ENCODE measurements around the gene COMP.
"Not testable (repeated sequence)": the region's sequence is repeated elsewhere in the genome, so short reads cannot be mapped to it uniquely, and the experiment has no call there.

Gene COMP

DNA sequence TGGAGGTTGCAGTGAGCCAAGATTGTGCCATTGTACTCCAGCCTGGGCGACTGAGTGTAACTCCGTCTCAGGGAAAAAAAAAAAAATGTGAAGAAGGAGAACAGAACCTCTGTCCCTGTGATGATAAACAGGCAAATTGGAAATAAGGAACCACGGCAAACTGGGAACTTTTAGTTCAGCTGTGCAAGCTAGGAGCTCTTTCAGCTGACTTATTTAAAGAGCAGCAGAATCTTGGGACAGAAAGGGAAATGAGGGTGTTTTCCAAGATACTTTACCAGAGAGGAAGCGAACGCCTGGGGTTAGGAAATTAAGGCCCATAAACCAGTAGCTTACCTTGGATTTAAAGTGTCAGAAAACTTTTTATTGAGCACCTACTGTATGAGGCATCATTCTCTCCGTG, 37.7 kb upstream of the COMP start:
- H3K4me3 ChIP-seq (ENCODE audit: low read length): no peak overlapping the region
- TF ChIP-seq EZH2phosphoT487 (IDR thresholded peaks at IDR 0.05; ENCODE audit: borderline replicate concordance, low read length): no peak
- TF ChIP-seq, protein P1, sequence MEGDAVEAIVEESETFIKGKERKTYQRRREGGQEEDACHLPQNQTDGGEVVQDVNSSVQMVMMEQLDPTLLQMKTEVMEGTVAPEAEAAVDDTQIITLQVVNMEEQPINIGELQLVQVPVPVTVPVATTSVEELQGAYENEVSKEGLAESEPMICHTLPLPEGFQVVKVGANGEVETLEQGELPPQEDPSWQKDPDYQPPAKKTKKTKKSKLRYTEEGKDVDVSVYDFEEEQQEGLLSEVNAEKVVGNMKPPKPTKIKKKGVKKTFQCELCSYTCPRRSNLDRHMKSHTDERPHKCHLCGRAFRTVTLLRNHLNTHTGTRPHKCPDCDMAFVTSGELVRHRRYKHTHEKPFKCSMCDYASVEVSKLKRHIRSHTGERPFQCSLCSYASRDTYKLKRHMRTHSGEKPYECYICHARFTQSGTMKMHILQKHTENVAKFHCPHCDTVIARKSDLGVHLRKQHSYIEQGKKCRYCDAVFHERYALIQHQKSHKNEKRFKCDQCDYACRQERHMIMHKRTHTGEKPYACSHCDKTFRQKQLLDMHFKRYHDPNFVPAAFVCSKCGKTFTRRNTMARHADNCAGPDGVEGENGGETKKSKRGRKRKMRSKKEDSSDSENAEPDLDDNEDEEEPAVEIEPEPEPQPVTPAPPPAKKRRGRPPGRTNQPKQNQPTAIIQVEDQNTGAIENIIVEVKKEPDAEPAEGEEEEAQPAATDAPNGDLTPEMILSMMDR (IDR thresholded peaks at IDR 0.05; ENCODE audit: low read depth, low read length, poor library complexity, severe bottlenecking): no peak
- peaks cover 7% of the 10 kb centered on the region for H3K4me1 ChIP-seq (ENCODE audit: control insufficient read depth, low read length)
- H3K4me2 ChIP-seq (ENCODE audit: low read length): no peak overlapping the region
- H3K27ac ChIP-seq (ENCODE audit: low read depth, low read length): no peak overlapping the region
- H3K79me2 ChIP-seq (ENCODE audit: control insufficient read depth, low read length): peaks cover 24% of the 10 kb centered on the region
- H3K27me3 ChIP-seq (ENCODE audit: control insufficient read depth, low read length): 0 out of 2 replicates have a peak, but pooled peaks cover 2% of the 10 kb centered on the region
- H3F3A ChIP-seq (ENCODE audit: control insufficient read depth, insufficient read depth): no peaks in the 10 kb centered on the region
- peaks cover 9% of the 10 kb centered on the region for H4K20me1 ChIP-seq (ENCODE audit: control insufficient read depth, insufficient read depth, low read depth, low read length)
- peaks cover 17% of the 10 kb centered on the region for H3K9me3 ChIP-seq (ENCODE audit: control insufficient read depth, insufficient read depth, low read length)
- peaks cover 14% of the 10 kb centered on the region for H3K36me3 ChIP-seq (ENCODE audit: control insufficient read depth, low read length)
- H3K9me2 ChIP-seq (replicated peaks; ENCODE audit: control insufficient read depth, low read length): no peaks in the 10 kb centered on the region

DNA sequence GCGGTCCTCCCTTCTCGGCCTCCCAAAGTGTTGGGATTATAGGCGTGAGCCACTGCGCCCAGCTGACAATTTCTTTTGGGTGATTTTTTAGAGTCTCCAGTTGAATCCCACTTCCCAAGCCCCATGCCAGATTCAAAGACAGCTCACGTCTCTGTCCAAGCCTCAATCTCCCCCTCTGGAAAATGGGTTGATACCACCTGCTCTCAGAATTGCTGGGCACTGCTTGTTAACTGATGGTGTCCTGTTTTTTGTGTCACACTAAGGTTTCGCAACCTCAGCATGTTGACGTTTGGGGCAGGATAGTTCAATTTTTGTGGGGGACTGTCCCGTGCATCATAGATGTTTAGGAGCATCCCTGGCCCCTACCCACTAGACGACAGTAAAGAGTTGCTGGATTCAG, 26.5 kb upstream of the COMP start:
- Histone ChIP-seq H4K20me1 (ENCODE audit: control insufficient read depth, insufficient read depth, low read depth, low read length) (no peaks in the 10 kb centered on the region), H3K27ac (ENCODE audit: low read depth, low read length) (no peak overlapping the region), H3K4me1 (ENCODE audit: control insufficient read depth, low read length) (no peaks in the 10 kb centered on the region), H3K36me3 (ENCODE audit: control insufficient read depth, low read length) (no peaks in the 10 kb centered on the region), H3K4me3 (ENCODE audit: low read length) (no peak overlapping the region), H3K9me2 (replicated peaks; ENCODE audit: control insufficient read depth, low read length) (no peaks in the 10 kb centered on the region), H3K4me2 (ENCODE audit: low read length) (no peak overlapping the region), H3K27me3 (ENCODE audit: control insufficient read depth, low read length) (no peaks in the 10 kb centered on the region; the same call in 1 of the 2 replicates), H3K79me2 (ENCODE audit: control insufficient read depth, low read length) (no peaks in the 10 kb centered on the region), H3K9me3 (ENCODE audit: control insufficient read depth, insufficient read depth, low read length) (no peaks in the 10 kb centered on the region), H3F3A (ENCODE audit: control insufficient read depth, insufficient read depth) (no peaks in the 10 kb centered on the region)
- TF ChIP-seq EZH2phosphoT487 (IDR thresholded peaks at IDR 0.05; ENCODE audit: borderline replicate concordance, low read length): no peak
- TF ChIP-seq, protein P1 (IDR thresholded peaks at IDR 0.05; ENCODE audit: low read depth, low read length, poor library complexity, severe bottlenecking): no peak

DNA sequence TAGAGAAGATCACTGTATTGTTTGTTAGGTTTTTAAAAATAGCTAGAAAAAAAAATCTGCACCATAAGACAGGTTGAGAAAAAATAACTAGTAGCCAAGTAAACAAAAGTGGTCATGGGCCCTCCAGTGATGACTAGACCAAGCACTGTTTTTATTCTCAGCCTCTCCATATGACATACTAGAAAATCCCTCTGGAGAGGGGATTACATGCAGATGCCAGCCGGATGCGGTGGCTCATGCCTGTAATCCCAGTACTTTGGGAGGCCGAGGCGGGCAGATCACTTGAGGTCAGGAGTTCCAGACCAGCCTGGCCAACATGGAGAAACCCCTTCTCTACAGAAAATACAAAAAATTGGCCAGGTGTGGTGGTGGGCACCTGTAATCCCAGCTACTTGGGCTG, 25.5 kb upstream of the COMP start:
- not testable (repeated sequence) for H4K20me1 ChIP-seq (ENCODE audit: control insufficient read depth, insufficient read depth, low read depth, low read length); H3K4me3 ChIP-seq (ENCODE audit: low read length); H3F3A ChIP-seq (ENCODE audit: control insufficient read depth, insufficient read depth); H3K9me3 ChIP-seq (ENCODE audit: control insufficient read depth, insufficient read depth, low read length); H3K79me2 ChIP-seq (ENCODE audit: control insufficient read depth, low read length); H3K36me3 ChIP-seq (ENCODE audit: control insufficient read depth, low read length); H3K27ac ChIP-seq (ENCODE audit: low read depth, low read length); H3K4me2 ChIP-seq (ENCODE audit: low read length); H3K4me1 ChIP-seq (ENCODE audit: control insufficient read depth, low read length); H3K27me3 ChIP-seq (ENCODE audit: control insufficient read depth, low read length); H3K9me2 ChIP-seq (replicated peaks; ENCODE audit: control insufficient read depth, low read length)

DNA sequence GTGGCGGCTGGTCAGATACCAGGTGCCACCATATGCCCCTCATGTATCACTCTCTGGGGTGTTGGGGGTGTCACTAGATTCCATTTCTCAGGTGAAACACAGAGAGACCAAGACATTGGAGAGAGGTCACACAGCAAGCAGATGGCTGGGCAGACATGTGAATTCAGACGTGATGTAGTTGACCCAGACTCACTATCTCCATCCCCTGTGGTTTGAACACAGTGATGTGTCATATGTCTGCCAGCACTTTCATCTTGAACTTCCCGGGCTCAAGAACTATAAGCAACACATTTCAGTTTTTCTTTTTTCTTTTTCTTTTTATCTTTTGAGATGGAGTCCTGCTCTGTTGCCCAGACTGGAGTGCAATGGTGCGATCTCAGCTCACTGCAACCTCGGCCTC, 24.6 kb upstream of the COMP start:
- H3K9me3 ChIP-seq (ENCODE audit: control insufficient read depth, insufficient read depth, low read length): no peaks in the 10 kb centered on the region

More for the DNA sequence above, 24.6 kb upstream of the COMP start:
- TF ChIP-seq, protein P1 (IDR thresholded peaks at IDR 0.05; ENCODE audit: low read depth, low read length, poor library complexity, severe bottlenecking): no peak
- TF ChIP-seq EZH2phosphoT487 (IDR thresholded peaks at IDR 0.05; ENCODE audit: borderline replicate concordance, low read length): no peak
- Histone ChIP-seq H3K9me2 (replicated peaks; ENCODE audit: control insufficient read depth, low read length) (no peaks in the 10 kb centered on the region), H3K27ac (ENCODE audit: low read depth, low read length) (no peak overlapping the region), H3K4me2 (ENCODE audit: low read length) (no peak overlapping the region), H3K36me3 (ENCODE audit: control insufficient read depth, low read length) (no peaks in the 10 kb centered on the region), H3K4me3 (ENCODE audit: low read length) (no peak overlapping the region), H3K4me1 (ENCODE audit: control insufficient read depth, low read length) (no peaks in the 10 kb centered on the region), H4K20me1 (ENCODE audit: control insufficient read depth, insufficient read depth, low read depth, low read length) (no peaks in the 10 kb centered on the region), H3F3A (ENCODE audit: control insufficient read depth, insufficient read depth) (no peaks in the 10 kb centered on the region), H3K27me3 (ENCODE audit: control insufficient read depth, low read length) (no peaks in the 10 kb centered on the region; the same call in 1 of the 2 replicates), H3K79me2 (ENCODE audit: control insufficient read depth, low read length) (no peaks in the 10 kb centered on the region)
